Testis (tissue), 3 donors: ENCODE measurements around the gene NR1H3. TPM values are rescaled to one million over a fixed set of nuclear protein-coding genes. Genes with fewer than 3 reads are reported as not detected.

Experiments used
- DNase-seq: peaks from one replicate; pipeline ENCODE4 v3.0.0-alpha.2; 2019
- H3K27ac ChIP-seq, 2 donors: fragments of 200-600 bp; sonication (generic); one replicate each; pipeline ENCODE4 v1.5.1; 2019
- H3K27me3 ChIP-seq: fragments of 200-600 bp; sonication (generic); one replicate; pipeline ENCODE4 v1.5.1; 2019
- H3K36me3 ChIP-seq: fragments of 200-600 bp; sonication (generic); one replicate; pipeline ENCODE4 v1.5.1; 2017; ENCODE audit warnings: low read depth; ENCODE audit errors: missing control alignments
- H3K4me1 ChIP-seq: fragments of 200-600 bp; sonication (generic); one replicate; pipeline ENCODE4 v1.5.1; 2019
- H3K4me3 ChIP-seq, 2 donors: fragments of 200-600 bp; sonication (generic); one replicate each; pipeline ENCODE4 v1.5.1; 2017 to 2019
- H3K9me3 ChIP-seq: fragments of 200-600 bp; sonication (generic); one replicate; pipeline ENCODE4 v1.5.1; 2017
- POLR2A ChIP-seq: fragments of 450-650 bp; IDR thresholded peaks from one replicate; pipeline ENCODE4 v1.6.1; 2017; ENCODE audit warnings: antibody characterized with exemption, mild to moderate bottlenecking, moderate library complexity
- WGBS, 2 donors: methylation state at CpG; one replicate each; pipeline ENCODE4 v1.1.5; 2018; 5-methylcytosine and 5-hydroxymethylcytosine counted together
- intact Hi-C: fragments of 100-400 bp; cut with DNase I; formaldehyde crosslinking; loops from one replicate; pipeline ENCODE4 v1.15.1; 2023; ENCODE audit warnings: low total_unique reads
- polyA plus RNA-seq: library from polyadenylated mRNA; stranded (reverse); fragments of 350-450 nt; fragmentation: Illumina TruSeq; extraction: RNeasy Lipid Tissue Mini Kit (QIAGEN cat#74804); gene quantifications from one replicate; pipeline ENCODE4 v1.2.3, GENCODE V29; 2014; ENCODE audit warnings: low read depth, low replicate concordance; ENCODE audit not compliant: insufficient read depth
- total RNA-seq, 2 donors: library from RNA; depleted of rRNA; stranded (reverse); fragments of >200 nt; gene quantifications; one replicate each; pipeline ENCODE4 v1.2.3, GENCODE V29; 2016
- TF ChIP-seq, protein P1 (sequence below), 3 experiments: fragments of 450-650 bp in 2 of 3; fragments of 200-600 bp in 1 of 3; sonication (generic) in 1 of 3; IDR thresholded peaks; one replicate each; pipeline ENCODE4 v1.5.1; 2016 to 2019; ENCODE audit warnings: antibody characterized with exemption in 3 of 3, mild to moderate bottlenecking in 2 of 3, moderate library complexity in 1 of 3

NR1H3 gene
- total and polyA plus RNA-seq, 3 donors from 2014 or later = 29.4 to 83.4 (median 38.2) TPM

DNA sequence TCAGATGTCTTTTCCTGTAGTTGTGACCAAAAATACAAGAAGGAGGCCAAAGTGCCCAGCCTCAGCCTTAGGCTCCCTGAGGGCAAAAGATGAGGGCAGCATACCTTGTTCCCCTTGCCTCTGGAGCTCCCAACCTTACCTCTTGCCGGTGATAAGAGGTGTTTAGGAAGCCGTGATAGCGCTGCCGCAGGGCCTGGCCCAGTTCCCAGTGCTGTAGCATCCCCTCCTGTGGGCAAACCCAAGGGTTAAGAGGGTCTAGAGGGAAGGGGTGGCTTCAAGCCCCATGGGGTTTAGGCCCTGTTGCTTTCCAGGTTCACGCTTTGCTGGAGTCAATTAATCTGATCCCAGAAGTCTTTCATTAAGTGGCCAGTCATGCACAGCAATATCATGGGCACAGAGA, 10.3 kb upstream of the NR1H3 start:
- Histone ChIP-seq H3K36me3 (no peaks in the 10 kb centered on the region), H3K27ac (no peak overlapping the region), H3K4me1 (peaks cover 12% of the 10 kb centered on the region), H3K27me3 (no peaks in the 10 kb centered on the region), H3K4me3 (no peak overlapping the region), H3K9me3 (no peaks in the 10 kb centered on the region)
- TF ChIP-seq, protein P1, sequence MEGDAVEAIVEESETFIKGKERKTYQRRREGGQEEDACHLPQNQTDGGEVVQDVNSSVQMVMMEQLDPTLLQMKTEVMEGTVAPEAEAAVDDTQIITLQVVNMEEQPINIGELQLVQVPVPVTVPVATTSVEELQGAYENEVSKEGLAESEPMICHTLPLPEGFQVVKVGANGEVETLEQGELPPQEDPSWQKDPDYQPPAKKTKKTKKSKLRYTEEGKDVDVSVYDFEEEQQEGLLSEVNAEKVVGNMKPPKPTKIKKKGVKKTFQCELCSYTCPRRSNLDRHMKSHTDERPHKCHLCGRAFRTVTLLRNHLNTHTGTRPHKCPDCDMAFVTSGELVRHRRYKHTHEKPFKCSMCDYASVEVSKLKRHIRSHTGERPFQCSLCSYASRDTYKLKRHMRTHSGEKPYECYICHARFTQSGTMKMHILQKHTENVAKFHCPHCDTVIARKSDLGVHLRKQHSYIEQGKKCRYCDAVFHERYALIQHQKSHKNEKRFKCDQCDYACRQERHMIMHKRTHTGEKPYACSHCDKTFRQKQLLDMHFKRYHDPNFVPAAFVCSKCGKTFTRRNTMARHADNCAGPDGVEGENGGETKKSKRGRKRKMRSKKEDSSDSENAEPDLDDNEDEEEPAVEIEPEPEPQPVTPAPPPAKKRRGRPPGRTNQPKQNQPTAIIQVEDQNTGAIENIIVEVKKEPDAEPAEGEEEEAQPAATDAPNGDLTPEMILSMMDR (IDR thresholded peaks at IDR 0.05) = no peak
- no peak for TF ChIP-seq POLR2A
- DNase-seq = no peak
- WGBS, 2 donors = 87 to 98% methylated on average over 4 to 5 of the region's 5 CpGs
- intact Hi-C loops = no loop called here

DNA sequence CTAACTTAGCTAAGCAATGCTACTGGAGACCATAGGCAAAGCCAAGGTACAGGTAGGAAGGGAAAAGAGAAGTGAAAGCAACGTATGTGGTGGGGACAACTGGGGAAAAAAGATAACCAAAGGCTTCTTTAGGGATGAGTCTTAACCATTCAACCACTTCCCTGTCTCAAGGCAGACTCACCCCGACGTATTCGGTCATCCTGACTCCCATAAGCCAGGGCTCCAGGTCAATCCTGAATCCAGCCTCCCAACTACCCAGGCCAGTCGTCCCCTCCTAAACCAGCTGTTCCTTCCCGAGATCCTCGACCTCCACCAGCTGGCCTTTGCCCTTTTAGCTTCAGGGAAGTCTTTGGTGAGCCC, 9.5 kb upstream of the NR1H3 start:
- Histone ChIP-seq H3K4me1 (peaks cover 12% of the 10 kb centered on the region), H3K9me3 (no peaks in the 10 kb centered on the region), H3K27ac (peak overlapping the region; percentile 79 to 86), H3K27me3 (no peaks in the 10 kb centered on the region), H3K36me3 (no peaks in the 10 kb centered on the region), H3K4me3 (peak overlapping the region; percentile 63 to 84)
- TF ChIP-seq, protein P1 (IDR thresholded peaks at IDR 0.05) = no peak
- no peak for TF ChIP-seq POLR2A
- 0 to 1% methylated on average over 7 of the region's 7 CpGs for WGBS, 2 donors
- DNase-seq = no peak
- intact Hi-C loops = no loop called here

DNA sequence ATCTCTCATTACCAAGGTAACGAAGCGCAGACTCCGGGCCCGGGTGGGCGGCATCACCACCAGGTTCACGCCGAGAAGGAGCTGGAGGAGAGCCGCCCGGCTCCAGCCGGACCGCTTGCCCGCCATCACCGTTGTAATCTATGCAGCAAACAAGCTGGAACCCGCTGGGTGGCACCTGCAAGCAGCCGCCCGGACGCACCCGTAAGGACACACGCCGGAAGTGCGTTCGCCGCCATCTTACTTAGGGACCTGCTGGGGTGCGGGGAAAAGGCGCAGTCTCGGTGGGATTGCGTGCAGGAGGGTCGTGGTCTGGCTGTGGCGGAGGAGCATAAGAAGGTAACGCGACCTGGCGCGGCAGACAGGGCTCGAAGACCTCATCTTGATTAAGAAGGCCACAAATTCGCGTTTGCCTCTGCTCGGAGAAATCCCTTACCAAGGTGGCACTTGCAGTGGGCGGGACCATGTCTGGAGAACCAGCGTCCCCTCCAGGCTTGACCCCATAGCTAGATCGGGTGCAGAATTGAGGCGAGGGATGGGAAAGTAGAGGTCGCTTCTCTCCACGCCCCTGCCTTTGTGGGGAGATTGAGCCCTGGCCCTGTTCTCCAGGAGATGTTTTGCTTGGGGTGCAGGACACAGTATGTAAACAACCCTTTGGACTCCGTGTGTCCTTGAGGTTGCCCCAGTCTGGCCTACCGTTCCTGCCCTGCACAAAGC, 9.0 kb upstream of the NR1H3 start, which contains the start of gene ACP2:
ACP2 (minus strand) TSS at position 151 of the 714 bp plus-strand sequence; CDS start at position 126, 25 bp downstream.
- DNase-seq = peak; percentile 95
- H3K27ac ChIP-seq = peak within 1 kb of the TSS; percentile 79 to 86
- TF ChIP-seq POLR2A = no peak
- TF ChIP-seq, protein P1 (IDR thresholded peaks at IDR 0.05) = peak in 1 of 3 experiments; percentile 26
- intact Hi-C loops = no loop called here
- WGBS, 2 donors = 0 to 1% methylated on average over 22 to 40 of the region's 45 CpGs
- peaks cover 12% of the 10 kb centered on the region for H3K4me1 ChIP-seq
- no peaks in the 10 kb centered on the region for H3K27me3 ChIP-seq
- peak within 1 kb of the TSS; percentile 63 to 84 for H3K4me3 ChIP-seq
- no peaks in the 10 kb centered on the region for H3K9me3 ChIP-seq
- no peaks in the 10 kb centered on the region for H3K36me3 ChIP-seq

DNA sequence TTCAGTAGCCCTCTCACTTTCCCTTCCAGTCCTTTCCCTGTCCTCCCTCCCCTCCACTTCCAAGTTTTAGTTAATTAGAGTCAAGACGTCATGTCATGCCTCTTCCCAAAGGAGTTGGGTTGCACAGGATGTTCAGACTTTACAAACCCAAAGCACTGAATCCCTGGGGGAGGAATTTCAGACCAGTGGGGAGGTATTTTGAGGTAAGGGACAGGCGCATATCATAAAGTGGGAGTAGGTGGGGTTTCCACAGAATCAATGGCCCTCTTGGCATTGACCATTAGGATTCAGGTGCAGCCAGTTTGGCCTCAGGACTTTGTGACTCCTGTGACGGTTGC, 8.4 kb upstream of the NR1H3 start:
- Histone ChIP-seq H3K9me3 (no peaks in the 10 kb centered on the region), H3K36me3 (no peaks in the 10 kb centered on the region), H3K27ac (peak overlapping the region; percentile 79 to 86), H3K4me1 (peaks cover 17% of the 10 kb centered on the region), H3K27me3 (no peaks in the 10 kb centered on the region), H3K4me3 (peak overlapping the region; percentile 63 to 84)
- TF ChIP-seq POLR2A = no peak
- TF ChIP-seq, protein P1 (IDR thresholded peaks at IDR 0.05) = no peak
- DNase-seq = no peak
- intact Hi-C loops = no loop called here
- WGBS, 2 donors = 32% methylated on average over 3 of the region's 3 CpGs

DNA sequence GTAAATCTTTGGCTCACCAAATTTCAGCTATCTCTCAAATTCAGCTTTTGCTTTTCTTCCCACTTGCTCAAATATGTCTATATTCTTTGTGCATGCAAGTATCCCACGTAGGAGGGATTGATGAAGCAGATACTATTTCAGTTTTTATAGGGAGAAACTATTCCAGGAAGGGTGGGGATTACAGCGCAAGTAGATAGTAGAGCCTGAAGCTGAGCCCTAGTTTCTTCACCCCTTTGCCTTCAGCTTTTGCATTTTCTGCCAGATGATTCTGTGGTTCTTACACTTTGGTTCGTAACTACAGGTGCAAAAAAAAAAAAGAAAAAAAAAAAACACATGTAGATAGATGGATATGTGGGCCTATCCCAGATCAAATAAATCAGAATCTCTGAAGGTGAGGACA, 6.0 kb upstream of the NR1H3 start:
- Histone ChIP-seq H3K4me3 (no peak overlapping the region), H3K36me3 (no peaks in the 10 kb centered on the region), H3K9me3 (no peaks in the 10 kb centered on the region), H3K27me3 (no peaks in the 10 kb centered on the region), H3K27ac (no peak overlapping the region), H3K4me1 (peaks cover 33% of the 10 kb centered on the region)
- DNase-seq = no peak
- intact Hi-C loops = no loop called here
- TF ChIP-seq POLR2A = no peak
- TF ChIP-seq, protein P1 (IDR thresholded peaks at IDR 0.05) = no peak
- WGBS, 2 donors = 85 to 88% methylated on average over 3 of the region's 3 CpGs
